GM21390 (cell line): ENCODE measurements around the gene ALK.

ENCODE experiments used
- ATAC-seq: cut with Tn5 transposase; IDR thresholded peaks from one replicate; pipeline ENCODE4 v1.9.1; 2021; ENCODE audit not compliant: unreplicated experiment

Gene ALK

GRCh38 chr2:29304399-29305060 is 616.9 kb downstream of the ALK start:
- ATAC-seq = no peak

DNA sequence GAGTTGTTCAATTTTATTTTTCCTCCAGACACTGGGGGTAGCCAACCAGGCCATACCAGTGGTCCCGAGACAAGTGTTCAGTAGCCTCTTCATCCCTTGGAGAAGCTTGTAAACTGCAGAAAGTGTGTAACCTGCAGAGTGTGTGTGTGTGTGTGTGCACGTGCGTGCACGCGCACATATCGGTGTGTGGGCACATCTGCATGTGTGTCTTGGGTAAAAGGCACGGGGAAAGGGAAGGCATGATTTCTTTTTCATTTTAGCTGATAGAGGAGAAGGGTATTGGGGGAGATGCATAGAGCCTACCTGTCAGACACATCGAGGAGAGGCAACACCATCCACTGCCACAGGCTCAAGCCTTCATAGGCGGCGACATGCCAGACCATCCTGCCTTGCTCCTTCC is 624.8 kb downstream of the ALK start:
- no peak for ATAC-seq

GRCh38 chr2:29295845-29296244 is 625.5 kb downstream of the ALK start:
- no peak for ATAC-seq

GRCh38 chr2:29293830-29294438 is 627.5 kb downstream of the ALK start:
- no peak for ATAC-seq

DNA sequence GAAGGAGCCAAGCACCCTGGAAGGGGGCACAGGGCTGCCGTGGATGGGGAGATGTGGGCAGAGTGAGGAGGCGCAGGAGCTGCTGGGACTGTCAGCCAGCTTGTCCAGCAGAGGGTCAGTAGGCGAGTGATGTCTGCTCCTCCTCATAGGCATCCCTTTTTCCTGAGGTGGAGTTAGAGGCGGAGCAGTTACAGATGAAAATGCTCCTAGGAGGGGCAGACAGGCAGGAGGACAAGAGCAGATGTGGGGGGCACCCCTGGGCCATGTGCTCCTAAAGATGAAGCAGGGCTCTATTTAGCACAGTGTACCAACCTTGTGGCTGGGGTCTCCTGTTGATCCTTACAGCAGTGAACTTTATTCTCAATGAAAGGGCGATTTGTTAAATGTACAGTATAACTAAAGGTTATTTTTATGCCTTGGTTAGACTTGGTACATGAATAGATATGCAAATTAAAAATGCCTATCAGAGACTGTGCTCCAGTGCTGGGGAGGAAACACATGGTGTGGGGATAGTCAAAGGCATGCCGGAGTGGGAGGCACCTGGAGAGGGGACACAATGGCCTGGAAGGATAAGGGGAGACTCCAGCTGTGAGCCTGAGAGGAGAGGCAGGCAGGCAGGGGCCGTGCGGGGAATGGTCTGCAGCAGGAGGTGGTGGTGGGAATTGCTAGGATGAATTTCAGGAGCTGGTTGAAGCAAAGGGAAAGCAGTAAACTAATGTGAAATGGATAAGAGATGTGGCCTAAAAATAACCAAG is 630.9 kb downstream of the ALK start:
- no peak for ATAC-seq

- no peak for ATAC-seq
Observed at GRCh38 chr2:29284671-29285070, 636.7 kb downstream of the ALK start.

DNA sequence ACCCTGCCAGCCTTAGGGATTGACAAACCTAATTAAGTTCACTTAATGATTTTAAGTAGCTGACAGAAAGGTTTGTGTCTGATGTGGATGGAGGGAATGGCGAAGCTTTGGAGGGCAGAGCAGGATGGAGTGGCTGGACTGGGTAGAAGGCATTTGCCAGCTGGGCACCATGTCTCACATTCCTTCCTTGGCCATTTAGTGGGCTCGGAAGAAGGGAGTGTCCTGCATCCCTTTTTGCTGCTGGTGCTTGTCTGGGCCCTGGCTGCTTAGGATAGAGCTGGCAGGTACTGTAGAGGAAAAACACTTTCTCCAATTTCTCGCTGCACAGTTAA is 639.5 kb downstream of the ALK start:
- no peak for ATAC-seq

- no peak for ATAC-seq
Observed at GRCh38 chr2:29281086-29281915, 640.1 kb downstream of the ALK start.

DNA sequence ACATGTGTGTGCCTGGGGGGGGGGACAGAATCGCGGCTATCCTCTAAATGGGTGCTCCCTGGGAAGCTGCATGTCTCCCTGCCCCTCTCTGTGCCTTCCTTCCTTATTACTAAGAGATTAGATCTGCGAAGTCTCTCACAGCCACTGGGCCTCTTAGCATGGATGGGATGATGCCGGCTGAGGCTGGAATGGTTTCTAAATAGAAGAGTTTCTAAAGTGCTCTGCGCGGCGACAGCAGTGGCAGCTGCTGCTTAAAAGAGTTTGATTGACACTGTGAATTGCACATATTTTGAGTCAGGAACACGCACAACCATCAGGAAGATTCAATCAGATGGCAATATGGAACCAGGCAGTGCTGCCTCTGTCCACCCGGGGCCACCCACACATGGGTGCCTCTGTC is 642.4 kb downstream of the ALK start:
- no peak for ATAC-seq

- ATAC-seq = no peak
Observed at GRCh38 chr2:29276151-29276550, 645.2 kb downstream of the ALK start.

- ATAC-seq = no peak
Observed at GRCh38 chr2:29275186-29275585, 646.2 kb downstream of the ALK start.

DNA sequence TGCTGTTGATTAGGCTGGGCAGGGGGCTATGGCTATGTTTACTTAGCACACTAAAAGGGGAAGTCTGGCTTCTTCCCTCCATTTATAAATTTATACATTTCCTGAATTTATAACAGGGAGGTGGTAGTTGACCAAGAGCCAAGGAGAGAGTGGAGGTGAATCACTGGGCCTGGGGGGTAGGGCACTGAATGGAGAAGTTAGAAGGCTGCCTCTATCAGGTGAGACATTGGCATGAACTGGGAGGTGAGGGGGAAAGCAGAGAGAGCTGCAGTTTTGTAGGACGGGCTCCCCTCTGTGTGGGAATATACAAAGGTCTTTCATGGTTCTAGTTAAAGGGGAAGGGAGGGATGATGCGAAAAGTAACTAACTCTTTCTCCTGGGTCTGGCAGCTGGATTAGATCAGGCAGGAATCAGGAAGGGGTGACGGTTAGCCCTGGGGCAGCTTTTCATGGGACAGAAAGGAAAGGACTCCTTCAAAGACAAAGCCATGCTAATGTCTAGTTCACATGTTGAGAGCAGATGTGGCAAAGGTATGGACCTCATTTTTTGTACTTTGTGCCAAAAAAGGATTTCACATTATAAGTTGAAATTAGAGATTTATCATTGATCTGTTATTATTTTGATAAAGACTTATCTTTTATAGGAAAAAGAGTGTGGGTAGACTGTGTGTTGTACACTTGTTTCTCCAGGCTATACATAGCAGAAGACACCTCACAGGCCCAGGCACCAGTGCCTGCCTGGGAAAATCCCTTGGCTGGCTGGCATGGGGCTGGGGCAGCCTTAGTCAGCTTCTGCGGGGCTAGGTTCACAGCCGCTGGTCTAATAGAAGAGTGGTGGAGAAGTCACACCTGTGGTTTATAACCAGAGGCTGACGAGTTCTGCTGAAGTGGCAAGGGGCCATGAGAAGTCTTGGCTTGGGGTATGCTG is 647.4 kb downstream of the ALK start:
- ATAC-seq = no peak

- ATAC-seq = no peak
Observed at GRCh38 chr2:29273004-29273684, 648.2 kb downstream of the ALK start.

- no peak for ATAC-seq
Observed at GRCh38 chr2:29272311-29272710, 649.1 kb downstream of the ALK start.

DNA sequence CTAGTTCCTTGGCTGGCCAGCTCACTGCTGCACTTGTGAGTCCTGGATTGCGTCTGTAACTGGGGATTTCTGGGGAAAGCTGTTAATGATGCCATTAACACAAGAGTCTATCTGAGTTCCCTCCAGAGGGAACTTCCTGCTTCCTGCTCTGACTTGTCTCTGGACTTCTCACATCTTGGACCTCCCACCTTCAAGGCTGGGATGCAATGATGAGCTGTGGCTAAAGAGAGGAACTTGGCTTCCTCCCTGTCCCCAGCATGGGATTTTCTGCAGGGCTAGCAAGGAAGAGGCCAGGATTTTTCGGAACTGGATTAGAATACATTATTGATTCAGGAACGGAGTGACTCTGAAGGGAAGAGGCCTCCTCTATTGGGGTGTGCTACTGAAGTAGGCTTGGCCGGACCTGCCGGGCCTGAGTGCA is 650.7 kb downstream of the ALK start:
- ATAC-seq = no peak

DNA sequence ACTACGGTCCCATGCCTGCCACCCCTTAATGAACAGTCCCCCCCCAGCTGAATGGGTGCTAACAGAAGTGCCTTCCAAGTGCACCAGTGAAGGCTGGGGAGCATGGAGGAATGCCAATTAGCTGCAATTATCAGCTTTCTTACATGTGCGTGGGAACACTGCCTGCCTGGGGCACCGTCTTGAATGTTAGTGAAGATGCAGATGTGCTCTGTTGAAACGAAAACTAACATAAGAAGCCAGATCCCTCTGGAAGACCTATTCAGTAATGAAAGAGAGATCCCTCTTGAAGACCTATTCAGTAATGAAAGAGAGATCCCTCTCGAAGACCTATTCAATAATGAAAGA is 651.6 kb downstream of the ALK start:
- ATAC-seq = no peak

- ATAC-seq = no peak
Observed at GRCh38 chr2:29269095-29269764, 652.2 kb downstream of the ALK start.

DNA sequence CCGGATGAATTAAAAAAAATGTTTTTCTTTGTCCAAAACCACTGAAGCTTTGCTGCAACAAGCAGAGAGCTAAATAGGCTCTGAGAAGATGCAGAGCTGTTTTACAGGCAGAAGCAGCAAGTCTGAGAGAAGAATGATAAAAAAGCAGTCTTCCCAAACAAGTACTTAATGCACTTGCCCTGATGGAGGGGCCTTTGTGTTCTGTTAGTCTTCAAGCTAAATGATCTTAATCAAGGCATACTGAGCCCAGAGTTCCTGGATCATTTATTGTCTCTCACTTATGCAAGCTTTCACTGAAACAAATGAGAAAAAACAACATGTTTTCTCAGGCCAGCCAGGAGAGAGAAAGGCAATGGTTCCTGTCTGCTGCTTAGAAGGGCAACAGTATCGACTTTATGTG is 653.7 kb downstream of the ALK start:
- ATAC-seq = no peak

DNA sequence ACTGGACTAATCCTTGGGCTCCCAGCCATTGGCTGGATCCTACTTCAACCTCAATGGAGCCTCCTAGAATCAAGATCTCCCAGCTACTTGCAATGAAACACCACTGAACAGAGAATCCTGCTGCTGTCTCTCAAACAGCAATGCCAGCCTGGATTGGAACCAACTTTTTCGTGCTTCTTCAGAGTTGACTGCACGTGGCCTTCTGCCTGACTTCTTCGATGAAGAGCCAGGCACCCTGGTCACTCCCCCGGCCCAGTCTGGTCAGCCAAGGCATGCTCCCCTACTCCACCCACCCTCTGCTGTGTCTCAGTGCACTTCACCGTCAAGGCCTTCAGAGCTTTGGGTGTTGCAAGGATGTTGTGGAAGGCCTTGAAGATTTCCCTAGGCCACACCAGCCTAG is 657.5 kb downstream of the ALK start:
- ATAC-seq = no peak
